Left colon (tissue), 2 donors: ENCODE measurements around the gene CARMIL1. TPM values are rescaled to one million over a fixed set of nuclear protein-coding genes. Genes with fewer than 3 reads are reported as not detected.

Experiments
- ATAC-seq: fragments of 200-7000 bp; cut with Tn5 transposase; one replicate; pipeline ENCODE4 v1.9.1; 2020; ENCODE audit warnings: mild to moderate bottlenecking, moderate library complexity
- DNase-seq, 2 donors: peaks; one replicate each; pipeline ENCODE4 v3.0.0-alpha.2; 2020
- intact Hi-C, 2 donors: fragments of 100-400 bp; cut with DNase I in 1 of 2; cut with micrococcal nuclease in 1 of 2; formaldehyde crosslinking; loops; one replicate each; pipeline versions ENCODE4 v1.11.2 to v1.14.0; 2022; cut with DNase I, micrococcal nuclease
- total RNA-seq, 2 donors: library from RNA; stranded (reverse); fragmentation: NEBNext Ultra II Directional; extraction: Animal tissue kit (Norgen Biotek cat#: 25700); gene quantifications; one replicate each; pipeline ENCODE4 v1.2.1, GENCODE V29; 2021
- donor health status: DM: no; HTN: no; CAD: no.
- donor health status: DM: yes; HTN: yes; CAD: no.

CARMIL1 gene
- total RNA-seq, 2 donors from 2014 or later, result 56.3 to 58.7 TPM

- DNase-seq, result no peak
- no peak for ATAC-seq
- intact Hi-C loops, result no loop called here
Observed at GRCh38 chr6:25384967-25385366, 105.8 kb downstream of the CARMIL1 start.

GRCh38 chr6:25387483-25387882, 108.3 kb downstream of the CARMIL1 start:
- intact Hi-C loops, result no loop called here
- ATAC-seq (no peak), DNase-seq (no peak)

- intact Hi-C loops, result no loop called here
- DNase-seq (no peak), ATAC-seq (no peak)
Observed at GRCh38 chr6:25387911-25388310, 108.7 kb downstream of the CARMIL1 start.

- intact Hi-C loops, result no loop called here
- ATAC-seq, result no peak
- no peak for DNase-seq
Observed at GRCh38 chr6:25388776-25389175, 109.6 kb downstream of the CARMIL1 start.

GRCh38 chr6:25389471-25389870, 110.3 kb downstream of the CARMIL1 start:
- no peak for ATAC-seq
- DNase-seq, result no peak
- intact Hi-C loops, result no loop called here

GRCh38 chr6:25392372-25392771, 113.2 kb downstream of the CARMIL1 start:
- ATAC-seq (no peak), DNase-seq (no peak)
- intact Hi-C loops, result no loop called here

GRCh38 chr6:25395731-25396130, 116.6 kb downstream of the CARMIL1 start:
- DNase-seq (no peak), ATAC-seq (no peak)
- intact Hi-C loops, result no loop called here

GRCh38 chr6:25397406-25397805, 118.2 kb downstream of the CARMIL1 start:
- intact Hi-C loops, result no loop called here

GRCh38 chr6:25399885-25400284, 120.7 kb downstream of the CARMIL1 start:
- ATAC-seq (no peak), DNase-seq (no peak)
- intact Hi-C loops, result no loop called here

More at GRCh38 chr6:25397406-25397805, 118.2 kb downstream of the CARMIL1 start:
- no peak for DNase-seq
- no peak for ATAC-seq

- ATAC-seq (no peak), DNase-seq (no peak)
- intact Hi-C loops, result no loop called here
Observed at GRCh38 chr6:25401711-25402110, 122.5 kb downstream of the CARMIL1 start.

GRCh38 chr6:25402125-25402524, 123.0 kb downstream of the CARMIL1 start:
- DNase-seq (no peak), ATAC-seq (no peak)
- intact Hi-C loops, result no loop called here

- ATAC-seq, result no peak
- intact Hi-C loops, result no loop called here
- DNase-seq, result no peak
Observed at GRCh38 chr6:25403150-25403549, 124.0 kb downstream of the CARMIL1 start.

- DNase-seq, result peak in 1 of 2 donors; percentile 17
- intact Hi-C loops, result no loop called here
- ATAC-seq, result no peak
Observed at GRCh38 chr6:25404091-25404490, 124.9 kb downstream of the CARMIL1 start.

GRCh38 chr6:25404693-25405169, 125.6 kb downstream of the CARMIL1 start:
- intact Hi-C loops, result no loop called here
- peak; percentile 91 for ATAC-seq

GRCh38 chr6:25405442-25405841, 126.3 kb downstream of the CARMIL1 start:
- intact Hi-C loops, result no loop called here
- ATAC-seq, result peak; percentile 72
- DNase-seq, result no peak

More at GRCh38 chr6:25404693-25405169, 125.6 kb downstream of the CARMIL1 start:
- peak in 1 of 2 donors; percentile 48 for DNase-seq

GRCh38 chr6:25407431-25407830, 128.3 kb downstream of the CARMIL1 start:
- DNase-seq (no peak), ATAC-seq (no peak)
- intact Hi-C loops, result no loop called here

GRCh38 chr6:25410102-25410501, 130.9 kb downstream of the CARMIL1 start:
- DNase-seq (no peak), ATAC-seq (peak; percentile 60)
- intact Hi-C loops, result no loop called here

- DNase-seq, result no peak
- intact Hi-C loops, result no loop called here
- ATAC-seq, result peak; percentile 42
Observed at GRCh38 chr6:25411316-25411950, 132.3 kb downstream of the CARMIL1 start.

GRCh38 chr6:25413207-25413905, 134.2 kb downstream of the CARMIL1 start:
- intact Hi-C loops, result no loop called here
- no peak for ATAC-seq

GRCh38 chr6:25414168-25414567, 135.0 kb downstream of the CARMIL1 start:
- no peak for ATAC-seq

More at GRCh38 chr6:25413207-25413905, 134.2 kb downstream of the CARMIL1 start:
- no peak for DNase-seq

More at GRCh38 chr6:25414168-25414567, 135.0 kb downstream of the CARMIL1 start:
- intact Hi-C loops, result no loop called here
- DNase-seq, result no peak
